Peyer's patch (tissue), 4 donors: ENCODE data around the gene MAD1L1.
A peak's percentile ranks its signal among the peaks of the same experiment; 100 is the strongest.

Experiments
- POLR2A ChIP-seq, 2 donors: fragments of 450-650 bp; IDR thresholded peaks; one replicate each; pipeline ENCODE4 v1.5.1; 2017; ENCODE audit warnings: antibody characterized with exemption in 2 of 2, mild to moderate bottlenecking in 2 of 2, moderate library complexity in 2 of 2
- TF ChIP-seq, protein P1 (sequence below), 6 experiments: fragments of 450-650 bp in 4 of 6; fragments of 200-600 bp in 2 of 6; sonication (generic) in 1 of 6; IDR thresholded peaks; one replicate each; pipeline ENCODE4 v1.5.1; 2017 to 2019; ENCODE audit warnings: antibody characterized with exemption in 6 of 6, mild to moderate bottlenecking in 3 of 6, moderate library complexity in 1 of 6

DNA sequence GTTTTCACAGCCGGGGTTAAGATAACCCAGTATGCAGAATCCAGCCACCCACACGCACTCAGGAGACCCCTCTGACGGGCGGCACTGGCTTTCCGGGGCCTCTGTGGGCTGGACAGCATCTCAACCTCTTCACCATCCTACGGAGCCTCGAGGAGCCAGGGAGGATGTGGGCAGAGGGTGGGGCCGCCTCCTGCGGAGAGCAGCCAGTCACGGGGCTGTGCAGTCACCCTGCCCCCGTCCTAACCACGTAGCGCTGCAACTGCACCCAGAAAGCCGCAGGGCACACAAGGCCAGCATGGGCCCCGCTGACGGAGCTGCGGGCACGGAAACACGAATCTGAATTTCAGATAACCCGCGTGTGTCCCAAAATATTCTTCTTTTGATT lies 292.4 kb downstream of the MAD1L1 start:
- TF ChIP-seq, protein P1, sequence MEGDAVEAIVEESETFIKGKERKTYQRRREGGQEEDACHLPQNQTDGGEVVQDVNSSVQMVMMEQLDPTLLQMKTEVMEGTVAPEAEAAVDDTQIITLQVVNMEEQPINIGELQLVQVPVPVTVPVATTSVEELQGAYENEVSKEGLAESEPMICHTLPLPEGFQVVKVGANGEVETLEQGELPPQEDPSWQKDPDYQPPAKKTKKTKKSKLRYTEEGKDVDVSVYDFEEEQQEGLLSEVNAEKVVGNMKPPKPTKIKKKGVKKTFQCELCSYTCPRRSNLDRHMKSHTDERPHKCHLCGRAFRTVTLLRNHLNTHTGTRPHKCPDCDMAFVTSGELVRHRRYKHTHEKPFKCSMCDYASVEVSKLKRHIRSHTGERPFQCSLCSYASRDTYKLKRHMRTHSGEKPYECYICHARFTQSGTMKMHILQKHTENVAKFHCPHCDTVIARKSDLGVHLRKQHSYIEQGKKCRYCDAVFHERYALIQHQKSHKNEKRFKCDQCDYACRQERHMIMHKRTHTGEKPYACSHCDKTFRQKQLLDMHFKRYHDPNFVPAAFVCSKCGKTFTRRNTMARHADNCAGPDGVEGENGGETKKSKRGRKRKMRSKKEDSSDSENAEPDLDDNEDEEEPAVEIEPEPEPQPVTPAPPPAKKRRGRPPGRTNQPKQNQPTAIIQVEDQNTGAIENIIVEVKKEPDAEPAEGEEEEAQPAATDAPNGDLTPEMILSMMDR (IDR thresholded peaks at IDR 0.05), result peak in 1 of 6 experiments; percentile 6
- no peak for TF ChIP-seq POLR2A (IDR thresholded peaks at IDR 0.05)
